ENCODE results near the gene PITPNC1.

- no peak for TF ChIP-seq EZH2 (IDR thresholded peaks at IDR 0.05; ENCODE audit: borderline replicate concordance, insufficient read depth, low read depth, low read length, poor library complexity, severe bottlenecking)
- TF ChIP-seq, protein P1, sequence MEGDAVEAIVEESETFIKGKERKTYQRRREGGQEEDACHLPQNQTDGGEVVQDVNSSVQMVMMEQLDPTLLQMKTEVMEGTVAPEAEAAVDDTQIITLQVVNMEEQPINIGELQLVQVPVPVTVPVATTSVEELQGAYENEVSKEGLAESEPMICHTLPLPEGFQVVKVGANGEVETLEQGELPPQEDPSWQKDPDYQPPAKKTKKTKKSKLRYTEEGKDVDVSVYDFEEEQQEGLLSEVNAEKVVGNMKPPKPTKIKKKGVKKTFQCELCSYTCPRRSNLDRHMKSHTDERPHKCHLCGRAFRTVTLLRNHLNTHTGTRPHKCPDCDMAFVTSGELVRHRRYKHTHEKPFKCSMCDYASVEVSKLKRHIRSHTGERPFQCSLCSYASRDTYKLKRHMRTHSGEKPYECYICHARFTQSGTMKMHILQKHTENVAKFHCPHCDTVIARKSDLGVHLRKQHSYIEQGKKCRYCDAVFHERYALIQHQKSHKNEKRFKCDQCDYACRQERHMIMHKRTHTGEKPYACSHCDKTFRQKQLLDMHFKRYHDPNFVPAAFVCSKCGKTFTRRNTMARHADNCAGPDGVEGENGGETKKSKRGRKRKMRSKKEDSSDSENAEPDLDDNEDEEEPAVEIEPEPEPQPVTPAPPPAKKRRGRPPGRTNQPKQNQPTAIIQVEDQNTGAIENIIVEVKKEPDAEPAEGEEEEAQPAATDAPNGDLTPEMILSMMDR (IDR thresholded peaks at IDR 0.05), result no peak
Measured at GRCh38 chr17:67459985-67460384, 82.9 kb downstream of the PITPNC1 start.
